Adrenal gland (tissue), 5 donors: ENCODE results near the gene PXN.

ENCODE experiments used
- CTCF ChIP-seq, 6 experiments: fragments of 450-650 bp in 4 of 6; fragments of 200-600 bp in 2 of 6; sonication (generic) in 1 of 6; IDR thresholded peaks; 1 replicate in 5 of 6; 2 replicates in 1 of 6; pipeline versions ENCODE4 v1.5.1 to v1.8.0; 2016 to 2021; ENCODE audit warnings: antibody characterized with exemption in 6 of 6, mild to moderate bottlenecking in 2 of 6, moderate library complexity in 1 of 6
- POLR2A ChIP-seq, 2 donors: fragments of 450-650 bp; IDR thresholded peaks; one replicate each; pipeline ENCODE4 v1.6.1; 2017; ENCODE audit warnings: antibody characterized with exemption in 2 of 2, mild to moderate bottlenecking in 2 of 2, moderate library complexity in 1 of 2
- donor health status: DM: no; HTN: no; CAD: no.

GRCh38 chr12:120169946-120170345, 95.6 kb downstream of the PXN start:
- TF ChIP-seq POLR2A (IDR thresholded peaks at IDR 0.05): no peak
- TF ChIP-seq CTCF (IDR thresholded peaks at IDR 0.05): no peak
